ENCODE data around the gene MRPL10. TPM values are rescaled to one million over a fixed set of nuclear protein-coding genes. Genes with fewer than 3 reads are reported as not detected.
A peak's percentile ranks its signal among the peaks of the same experiment; 100 is the strongest.

The MRPL10 gene
- total RNA-seq (2022) (159 and 162 TPM in 2 replicates), Bru-seq, nascent RNA (percentile 89 among the genes with signal in this experiment), BruChase-seq, experiment 1, labeled RNA remaining after a 2-hour chase (percentile 94 among the genes with signal in this experiment), BruChase-seq, experiment 2, labeled RNA remaining after a 6-hour chase (percentile 96 among the genes with signal in this experiment)
- long read RNA-seq, transcript MRPL10-202 (5 exons, 1,725 nt) = major isoform, 299 of 344 reads
- long read RNA-seq, partial matches to known transcripts = 32 of 344 reads
- long read RNA-seq, other reads (novel, unspliced or antisense) = 8 of 344 reads

GRCh38 chr17:47831003-47831933 is at the start of gene MRPL10, which contains the start of gene LRRC46:
MRPL10 (minus strand) TSS chr17:47831541; CDS start chr17:47831511, 30 bp downstream.
LRRC46 (plus strand) TSS chr17:47831670; CDS start chr17:47831990, 320 bp downstream.
- Mint-ChIP-seq H3K9me3 (ENCODE audit: unreplicated experiment) (no peaks in the 10 kb centered on the region), H3K4me1 (ENCODE audit: low read depth, unreplicated experiment) (peaks cover 16% of the 10 kb centered on the region), H3K27me3 (ENCODE audit: insufficient read depth, unreplicated experiment) (no peaks in the 10 kb centered on the region), H3K36me3 (ENCODE audit: insufficient read depth, unreplicated experiment) (peaks cover 41% of the 10 kb centered on the region), H3K27ac (ENCODE audit: unreplicated experiment) (peak within 1 kb of the TSS; percentile 84), H3K4me3 (ENCODE audit: unreplicated experiment) (peak within 1 kb of the TSS; percentile 89)
- Histone ChIP-seq H3K4me1 (peaks cover 9% of the 10 kb centered on the region), H3K27me3 (replicated peaks; ENCODE audit: control insufficient read depth, insufficient read depth, low read length) (no peaks in the 10 kb centered on the region), H3K4me3 (ENCODE audit: low read depth, low read length) (peak within 1 kb of the TSS; percentile 54), H3K36me3 (ENCODE audit: control insufficient read depth, insufficient read depth, low read length) (peaks cover 7% of the 10 kb centered on the region), H3K9me3 (no peaks in the 10 kb centered on the region)
- TSS peak; percentile 84 for BruUV-seq (replicated peaks)
- ChIA-PET CTCF (interaction anchor here (0.6 to 2.7 kb wide), 31 partner anchors 9 to 1061 kb away, joined by 3 to 36 read pairs (median 7); partner anchors contain the start of genes ATP5MC1, CDK5RAP3, KPNB1 and NFE2L1), POLR2A (interaction anchor here (0.5 to 2.3 kb wide), 27 partner anchors 9 to 725 kb away, joined by 3 to 32 read pairs (median 5); partner anchors contain the start of genes CDK5RAP3, KPNB1, NFE2L1 and OSBPL7)
- peak; percentile 97 to 99 for DNase-seq
- intact Hi-C loops (cut with micrococcal nuclease; ENCODE audit: unreplicated experiment) = loop anchor here (1.0 to 10.0 kb wide), 5 partner anchors 10 to 274 kb away; partner anchors contain the start of genes CBX1, OSBPL7, SCRN2 and SNX11
- TF ChIP-seq CTCF (IDR thresholded peaks at IDR 0.05; ENCODE audit: insufficient read depth in 1 of 2, low read depth in 1 of 2, low read length in 1 of 2, severe bottlenecking in 1 of 2, unreplicated experiment in 1 of 2) = peak; percentile 54 to 80

GRCh38 chr17:47879776-47880454 is 48.6 kb upstream of the MRPL10 start:
- H3K9me3 ChIP-seq = no peaks in the 10 kb centered on the region
- H3K4me3 ChIP-seq (ENCODE audit: low read depth, low read length) = no peak overlapping the region
- H3K9me3 Mint-ChIP-seq (ENCODE audit: unreplicated experiment) = no peaks in the 10 kb centered on the region
- H3K27ac Mint-ChIP-seq (ENCODE audit: unreplicated experiment) = no peak overlapping the region
- peaks cover 7% of the 10 kb centered on the region for H3K36me3 Mint-ChIP-seq (ENCODE audit: insufficient read depth, unreplicated experiment)
- no peak for DNase-seq
- no peaks in the 10 kb centered on the region for H3K27me3 ChIP-seq (replicated peaks; ENCODE audit: control insufficient read depth, insufficient read depth, low read length)
- peaks cover 66% of the 10 kb centered on the region for H3K4me1 ChIP-seq
- H3K27me3 Mint-ChIP-seq (ENCODE audit: insufficient read depth, unreplicated experiment) = no peaks in the 10 kb centered on the region
- H3K36me3 ChIP-seq (ENCODE audit: control insufficient read depth, insufficient read depth, low read length) = no peaks in the 10 kb centered on the region
- intact Hi-C loops (cut with micrococcal nuclease; ENCODE audit: unreplicated experiment) = no loop called here
- peaks cover 42% of the 10 kb centered on the region for H3K4me1 Mint-ChIP-seq (ENCODE audit: low read depth, unreplicated experiment)
- BruUV-seq (replicated peaks) = no TSS peak
- ChIA-PET POLR2A (interaction anchor here (0.7 to 0.9 kb wide), 3 partner anchors 16 to 61 kb away, joined by 3 to 4 read pairs (median 4); partner anchors contain the start of genes PNPO and SP2), CTCF (interaction anchor here (0.7 to 2.5 kb wide), 6 partner anchors 10 to 49 kb away, joined by 3 to 8 read pairs (median 5); partner anchors contain the start of genes LRRC46 and MRPL10)
- no peak overlapping the region for H3K4me3 Mint-ChIP-seq (ENCODE audit: unreplicated experiment)
- no peak for TF ChIP-seq CTCF (IDR thresholded peaks at IDR 0.05; ENCODE audit: insufficient read depth in 1 of 2, low read depth in 1 of 2, low read length in 1 of 2, severe bottlenecking in 1 of 2, unreplicated experiment in 1 of 2)
